Measurements from ENCODE around the gene FGF23. TPM values are rescaled to one million over a fixed set of nuclear protein-coding genes. Genes with fewer than 3 reads are reported as not detected.

FGF23 gene
- total and polyA plus RNA-seq, 2 donors from 2014 or later: not detected

GRCh38 chr12:4327293-4327692 is 52.2 kb downstream of the FGF23 start:
- intact Hi-C loops (cut with DNase I): no loop called here
- no peak overlapping the region for H3K27ac ChIP-seq (ENCODE audit: low read depth in 2 of 2, low read length in 2 of 2)
- no peak overlapping the region for H3K4me3 ChIP-seq (ENCODE audit: low read length in 3 of 3)
- H3K9me3 ChIP-seq (ENCODE audit: control insufficient read depth in 2 of 3, insufficient read depth in 1 of 3, low read length in 3 of 3): no peaks in the 10 kb centered on the region
- H3K36me3 ChIP-seq (ENCODE audit: control insufficient read depth in 2 of 3, insufficient read depth in 3 of 3, low read length in 3 of 3): no peaks in the 10 kb centered on the region
- TF ChIP-seq, protein P1, sequence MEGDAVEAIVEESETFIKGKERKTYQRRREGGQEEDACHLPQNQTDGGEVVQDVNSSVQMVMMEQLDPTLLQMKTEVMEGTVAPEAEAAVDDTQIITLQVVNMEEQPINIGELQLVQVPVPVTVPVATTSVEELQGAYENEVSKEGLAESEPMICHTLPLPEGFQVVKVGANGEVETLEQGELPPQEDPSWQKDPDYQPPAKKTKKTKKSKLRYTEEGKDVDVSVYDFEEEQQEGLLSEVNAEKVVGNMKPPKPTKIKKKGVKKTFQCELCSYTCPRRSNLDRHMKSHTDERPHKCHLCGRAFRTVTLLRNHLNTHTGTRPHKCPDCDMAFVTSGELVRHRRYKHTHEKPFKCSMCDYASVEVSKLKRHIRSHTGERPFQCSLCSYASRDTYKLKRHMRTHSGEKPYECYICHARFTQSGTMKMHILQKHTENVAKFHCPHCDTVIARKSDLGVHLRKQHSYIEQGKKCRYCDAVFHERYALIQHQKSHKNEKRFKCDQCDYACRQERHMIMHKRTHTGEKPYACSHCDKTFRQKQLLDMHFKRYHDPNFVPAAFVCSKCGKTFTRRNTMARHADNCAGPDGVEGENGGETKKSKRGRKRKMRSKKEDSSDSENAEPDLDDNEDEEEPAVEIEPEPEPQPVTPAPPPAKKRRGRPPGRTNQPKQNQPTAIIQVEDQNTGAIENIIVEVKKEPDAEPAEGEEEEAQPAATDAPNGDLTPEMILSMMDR (IDR thresholded peaks at IDR 0.05; ENCODE audit: borderline replicate concordance, extremely low read depth, insufficient read depth): no peak
- H3K4me1 ChIP-seq (ENCODE audit: control insufficient read depth in 2 of 3, insufficient read depth in 2 of 3, low read depth in 1 of 3, low read length in 3 of 3): no peaks in the 10 kb centered on the region
- FAIRE-seq (no peak), DNase-seq (no peak)
- H3K27me3 ChIP-seq (ENCODE audit: control insufficient read depth, insufficient read depth, low read length): no peaks in the 10 kb centered on the region
- H3K9ac ChIP-seq (ENCODE audit: low read length in 3 of 3): no peak overlapping the region

- Histone ChIP-seq H3K9ac (ENCODE audit: low read length in 3 of 3) (no peak overlapping the region), H3K27me3 (ENCODE audit: control insufficient read depth, insufficient read depth, low read length) (no peaks in the 10 kb centered on the region), H3K4me1 (ENCODE audit: control insufficient read depth in 2 of 3, insufficient read depth in 2 of 3, low read depth in 1 of 3, low read length in 3 of 3) (no peaks in the 10 kb centered on the region), H3K36me3 (ENCODE audit: control insufficient read depth in 2 of 3, insufficient read depth in 3 of 3, low read length in 3 of 3) (no peaks in the 10 kb centered on the region), H3K4me3 (ENCODE audit: low read length in 3 of 3) (no peak overlapping the region), H3K9me3 (ENCODE audit: control insufficient read depth in 2 of 3, insufficient read depth in 1 of 3, low read length in 3 of 3) (no peaks in the 10 kb centered on the region), H3K27ac (ENCODE audit: low read depth in 2 of 2, low read length in 2 of 2) (no peak overlapping the region)
- TF ChIP-seq, protein P1 (IDR thresholded peaks at IDR 0.05; ENCODE audit: borderline replicate concordance, extremely low read depth, insufficient read depth): no peak
- intact Hi-C loops (cut with DNase I): no loop called here
- FAIRE-seq (no peak), DNase-seq (no peak)
Observed at GRCh38 chr12:4325966-4326365, 53.5 kb downstream of the FGF23 start.

DNA sequence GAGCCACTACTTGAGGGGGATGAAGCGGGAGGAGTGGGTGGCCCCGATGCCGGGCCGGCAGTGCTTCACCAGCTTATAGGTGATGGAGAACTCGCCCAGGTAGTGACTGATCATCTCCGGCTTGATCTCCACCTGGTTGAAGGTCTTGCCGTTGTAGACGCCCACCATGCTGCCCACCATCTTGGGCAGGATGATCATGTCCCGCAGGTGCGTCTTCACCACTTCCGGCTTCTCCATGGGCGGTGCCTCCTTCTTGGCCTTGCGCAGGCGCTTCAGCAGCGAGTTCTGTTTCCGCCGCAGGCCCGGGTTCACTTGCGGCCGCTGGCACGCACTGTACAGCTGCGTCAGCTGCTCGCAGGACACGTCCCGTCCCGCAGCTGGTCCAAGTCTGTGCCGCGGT is 55.1 kb downstream of the FGF23 start:
- H3K36me3 ChIP-seq (ENCODE audit: control insufficient read depth in 2 of 3, insufficient read depth in 3 of 3, low read length in 3 of 3): no peaks in the 10 kb centered on the region
- H3K9me3 ChIP-seq (ENCODE audit: control insufficient read depth in 2 of 3, insufficient read depth in 1 of 3, low read length in 3 of 3): no peaks in the 10 kb centered on the region
- no peak overlapping the region for H3K4me3 ChIP-seq (ENCODE audit: low read length in 3 of 3)
- intact Hi-C loops (cut with DNase I): no loop called here
- peaks cover 0 to 4% (median 0%) of the 10 kb centered on the region in 3 donors for H3K4me1 ChIP-seq (ENCODE audit: control insufficient read depth in 2 of 3, insufficient read depth in 2 of 3, low read depth in 1 of 3, low read length in 3 of 3)
- no peak for FAIRE-seq
- peak in 1 of 5 donors; percentile 69 for DNase-seq
- no peaks in the 10 kb centered on the region for H3K27me3 ChIP-seq (ENCODE audit: control insufficient read depth, insufficient read depth, low read length)
- TF ChIP-seq, protein P1 (IDR thresholded peaks at IDR 0.05; ENCODE audit: borderline replicate concordance, extremely low read depth, insufficient read depth): no peak
- H3K27ac ChIP-seq (ENCODE audit: low read depth in 2 of 2, low read length in 2 of 2): no peak overlapping the region
- no peak overlapping the region for H3K9ac ChIP-seq (ENCODE audit: low read length in 3 of 3)

DNA sequence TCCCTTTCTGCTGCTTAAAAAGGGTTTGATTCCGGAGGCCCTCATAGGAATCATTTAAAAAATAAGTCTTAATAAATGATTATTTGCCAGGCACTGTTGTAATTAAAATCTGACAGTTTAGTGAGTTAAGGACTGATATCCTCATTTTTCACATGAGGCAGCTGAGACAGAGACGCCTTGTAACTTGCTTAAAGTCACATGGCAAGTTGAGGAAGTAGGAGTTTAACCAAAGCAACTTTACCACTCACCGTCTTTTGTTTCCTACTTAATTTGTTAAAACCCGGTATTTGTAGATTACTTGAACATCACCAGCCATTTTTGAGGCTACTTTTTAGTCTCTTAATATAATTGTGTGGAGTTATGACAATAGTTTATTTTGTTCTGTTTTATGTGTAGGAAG is 56.1 kb downstream of the FGF23 start:
- Histone ChIP-seq H3K36me3 (ENCODE audit: control insufficient read depth in 2 of 3, insufficient read depth in 3 of 3, low read length in 3 of 3) (no peaks in the 10 kb centered on the region), H3K4me3 (ENCODE audit: low read length in 3 of 3) (no peak overlapping the region), H3K9ac (ENCODE audit: low read length in 3 of 3) (no peak overlapping the region), H3K27me3 (ENCODE audit: control insufficient read depth, insufficient read depth, low read length) (no peaks in the 10 kb centered on the region), H3K27ac (ENCODE audit: low read depth in 2 of 2, low read length in 2 of 2) (no peak overlapping the region), H3K9me3 (ENCODE audit: control insufficient read depth in 2 of 3, insufficient read depth in 1 of 3, low read length in 3 of 3) (no peaks in the 10 kb centered on the region), H3K4me1 (ENCODE audit: control insufficient read depth in 2 of 3, insufficient read depth in 2 of 3, low read depth in 1 of 3, low read length in 3 of 3) (peaks cover 0 to 4% (median 0%) of the 10 kb centered on the region in 3 donors)
- intact Hi-C loops (cut with DNase I): no loop called here
- DNase-seq (no peak), FAIRE-seq (no peak)
- TF ChIP-seq, protein P1 (IDR thresholded peaks at IDR 0.05; ENCODE audit: borderline replicate concordance, extremely low read depth, insufficient read depth): no peak

Data from kidney (tissue), 14 donors.